ENCODE results near the gene YDJC.
"Not testable (repeated sequence)": the region's sequence is repeated elsewhere in the genome, so short reads cannot be mapped to it uniquely, and the experiment has no call there.

Gene YDJC

GRCh38 chr22:21652547-21653545 lies 23.0 kb upstream of the YDJC start:
- DNase-seq (ENCODE audit: insufficient read length, low spot score) (no peak), FAIRE-seq (no peak)

- FAIRE-seq: no peak
Measured at GRCh38 chr22:21652010-21652546, 22.3 kb upstream of the YDJC start.

GRCh38 chr22:21651521-21652009 lies 21.7 kb upstream of the YDJC start:
- no peak for FAIRE-seq

More at GRCh38 chr22:21652010-21652546, 22.3 kb upstream of the YDJC start:
- peak; percentile 81 for DNase-seq (ENCODE audit: insufficient read length, low spot score)

GRCh38 chr22:21650823-21651520 lies 21.1 kb upstream of the YDJC start:
- FAIRE-seq (no peak), DNase-seq (ENCODE audit: insufficient read length, low spot score) (no peak)

More at GRCh38 chr22:21651521-21652009, 21.7 kb upstream of the YDJC start:
- no peak for DNase-seq (ENCODE audit: insufficient read length, low spot score)

- DNase-seq (ENCODE audit: insufficient read length, low spot score) (no peak), FAIRE-seq (no peak)
Measured at GRCh38 chr22:21650280-21650679, 20.5 kb upstream of the YDJC start.

- FAIRE-seq: no peak
- DNase-seq (ENCODE audit: insufficient read length, low spot score): peak; percentile 56
Measured at GRCh38 chr22:21646608-21647590, 17.1 kb upstream of the YDJC start.

- not testable (repeated sequence) for FAIRE-seq
Measured at GRCh38 chr22:21645513-21645912, 15.7 kb upstream of the YDJC start.

GRCh38 chr22:21643533-21644357 lies 13.9 kb upstream of the YDJC start:
- FAIRE-seq: no peak
- no peak for DNase-seq (ENCODE audit: insufficient read length, low spot score)

More at GRCh38 chr22:21645513-21645912, 15.7 kb upstream of the YDJC start:
- DNase-seq (ENCODE audit: insufficient read length, low spot score): not testable (repeated sequence)

GRCh38 chr22:21642584-21643448 lies 13.0 kb upstream of the YDJC start:
- no peak for FAIRE-seq
- DNase-seq (ENCODE audit: insufficient read length, low spot score): no peak

- DNase-seq (ENCODE audit: insufficient read length, low spot score) (peak; percentile 94), FAIRE-seq (peak; percentile 94)
Measured at GRCh38 chr22:21641789-21642583, 12.2 kb upstream of the YDJC start, which contains the start of gene SDF2L1. Gene SDF2L1 (plus strand): TSS chr22:21642302. CDS start chr22:21642337, 35 bp downstream.

- DNase-seq (ENCODE audit: insufficient read length, low spot score) (no peak), FAIRE-seq (no peak)
Measured at GRCh38 chr22:21641417-21641788, 11.6 kb upstream of the YDJC start.

- FAIRE-seq (no peak), DNase-seq (ENCODE audit: insufficient read length, low spot score) (no peak)
Measured at GRCh38 chr22:21640810-21641209, 11.0 kb upstream of the YDJC start.

GRCh38 chr22:21639359-21639758 lies 9.5 kb upstream of the YDJC start:
- FAIRE-seq (no peak), DNase-seq (ENCODE audit: insufficient read length, low spot score) (no peak)

GRCh38 chr22:21637450-21637849 lies 7.6 kb upstream of the YDJC start:
- FAIRE-seq; DNase-seq (ENCODE audit: insufficient read length, low spot score): not testable (repeated sequence)

- FAIRE-seq (no peak), DNase-seq (ENCODE audit: insufficient read length, low spot score) (no peak)
Measured at GRCh38 chr22:21636629-21637218, 6.9 kb upstream of the YDJC start.

GRCh38 chr22:21635771-21636510 lies 6.1 kb upstream of the YDJC start:
- DNase-seq (ENCODE audit: insufficient read length, low spot score): no peak
- FAIRE-seq: no peak

All from HTR-8/SVneo (cell line).